Astrocyte of the spinal cord (primary cell): Measurements from ENCODE around the gene TLL1.

Source experiments
- DNase-seq: peaks from one replicate; pipeline ENCODE4 v3.0.0; 2011; ENCODE audit warnings: low read depth, low spot score
- H3K4me3 ChIP-seq: 2 replicates; pipeline ENCODE4 v1.5.1; 2011; ENCODE audit warnings: low read depth, mild to moderate bottlenecking, low read length, moderate library complexity
- in situ Hi-C: cut with HindIII; loops from 2 replicates; pipeline ENCODE4 v1.10.0; 2017; ENCODE audit warnings: low sequenced_read_pairs
- TF ChIP-seq, protein P1 (sequence below): IDR thresholded peaks from 2 replicates; pipeline ENCODE4 v1.5.1; 2012; ENCODE audit warnings: low read depth, mild to moderate bottlenecking, low read length, inconsistent platforms

Gene TLL1

DNA sequence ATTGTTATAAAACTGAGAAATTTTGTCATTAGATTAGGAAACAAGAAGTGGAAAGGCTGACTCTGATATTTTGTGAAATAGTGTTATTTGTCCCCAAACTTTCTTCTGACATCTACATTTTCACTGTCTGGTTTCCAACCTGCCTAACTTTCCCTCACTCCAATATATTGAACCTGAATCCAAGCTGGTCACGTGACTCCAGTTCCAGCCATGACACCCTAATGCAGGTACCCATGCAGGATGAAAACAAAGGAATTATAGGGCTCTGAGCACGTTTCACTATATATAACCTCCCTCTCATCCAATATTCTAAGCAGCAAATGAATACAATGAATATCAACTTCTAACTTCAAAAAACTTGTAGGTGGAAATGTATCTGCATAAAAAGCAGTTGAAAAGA is 231.6 kb downstream of the TLL1 start:
- no peak for DNase-seq
- no peak overlapping the region for H3K4me3 ChIP-seq
- in situ Hi-C loops: no loop called here
- TF ChIP-seq, protein P1, sequence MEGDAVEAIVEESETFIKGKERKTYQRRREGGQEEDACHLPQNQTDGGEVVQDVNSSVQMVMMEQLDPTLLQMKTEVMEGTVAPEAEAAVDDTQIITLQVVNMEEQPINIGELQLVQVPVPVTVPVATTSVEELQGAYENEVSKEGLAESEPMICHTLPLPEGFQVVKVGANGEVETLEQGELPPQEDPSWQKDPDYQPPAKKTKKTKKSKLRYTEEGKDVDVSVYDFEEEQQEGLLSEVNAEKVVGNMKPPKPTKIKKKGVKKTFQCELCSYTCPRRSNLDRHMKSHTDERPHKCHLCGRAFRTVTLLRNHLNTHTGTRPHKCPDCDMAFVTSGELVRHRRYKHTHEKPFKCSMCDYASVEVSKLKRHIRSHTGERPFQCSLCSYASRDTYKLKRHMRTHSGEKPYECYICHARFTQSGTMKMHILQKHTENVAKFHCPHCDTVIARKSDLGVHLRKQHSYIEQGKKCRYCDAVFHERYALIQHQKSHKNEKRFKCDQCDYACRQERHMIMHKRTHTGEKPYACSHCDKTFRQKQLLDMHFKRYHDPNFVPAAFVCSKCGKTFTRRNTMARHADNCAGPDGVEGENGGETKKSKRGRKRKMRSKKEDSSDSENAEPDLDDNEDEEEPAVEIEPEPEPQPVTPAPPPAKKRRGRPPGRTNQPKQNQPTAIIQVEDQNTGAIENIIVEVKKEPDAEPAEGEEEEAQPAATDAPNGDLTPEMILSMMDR: no peak

DNA sequence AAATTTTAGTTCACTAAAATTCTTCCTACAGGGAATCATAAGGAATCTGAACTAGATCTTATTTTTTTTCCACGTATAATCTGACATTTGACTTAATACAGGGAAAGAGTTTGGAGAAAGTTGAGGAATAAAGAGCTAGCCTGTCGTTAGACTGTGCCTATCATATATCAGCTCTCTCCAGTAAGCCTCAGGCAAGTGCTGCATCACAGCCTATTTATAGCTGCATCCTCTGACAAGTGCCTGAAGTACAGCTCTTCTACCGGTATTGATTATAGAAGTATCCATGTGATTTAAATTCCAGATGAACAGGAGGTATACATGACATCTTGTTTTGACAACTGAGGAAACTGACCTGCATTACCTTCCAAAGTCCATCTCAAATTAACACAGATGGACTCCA is 248.9 kb downstream of the TLL1 start:
- in situ Hi-C loops: no loop called here
- TF ChIP-seq, protein P1: no peak
- H3K4me3 ChIP-seq: no peak overlapping the region
- DNase-seq: no peak

DNA sequence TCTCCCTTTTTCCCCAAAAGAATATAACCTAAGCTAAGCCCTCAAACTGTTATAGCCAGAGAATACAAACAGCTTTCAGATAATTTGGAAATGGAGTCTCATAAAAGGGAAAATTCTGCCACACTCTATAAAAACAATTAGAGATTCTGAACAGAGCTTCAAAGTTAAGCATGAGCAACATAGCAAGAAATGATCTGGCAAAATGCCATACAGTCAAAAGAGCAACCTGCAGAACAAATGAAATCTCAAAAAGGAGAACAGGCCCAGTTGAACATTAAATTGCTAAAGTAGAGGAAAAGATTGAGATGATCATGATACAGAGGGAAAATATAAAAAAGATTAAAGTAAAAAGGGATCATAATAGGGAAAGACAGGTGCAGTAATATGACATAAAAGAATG is 250.5 kb downstream of the TLL1 start:
- in situ Hi-C loops: no loop called here
- TF ChIP-seq, protein P1: no peak

DNA sequence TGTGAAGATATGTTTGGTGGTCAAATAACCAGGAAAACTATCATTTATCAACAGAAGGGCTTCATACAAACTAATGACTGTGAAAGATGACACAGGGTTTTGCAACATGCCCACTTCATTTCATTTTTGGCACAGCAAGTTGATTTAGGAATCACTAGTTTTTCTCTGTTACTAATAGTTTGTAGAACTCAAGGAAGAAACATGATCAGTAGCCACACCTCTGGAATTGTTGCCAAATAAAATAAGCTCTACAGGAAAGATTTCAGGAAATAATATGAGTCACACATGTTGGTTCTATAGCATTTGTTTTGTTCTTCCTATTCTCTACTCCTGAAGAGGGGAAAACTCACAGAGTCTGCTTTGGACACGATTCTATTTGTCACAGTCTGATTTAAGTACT is 255.4 kb downstream of the TLL1 start:
- in situ Hi-C loops: no loop called here
- DNase-seq: peak; percentile 76
- TF ChIP-seq, protein P1: no peak
- H3K4me3 ChIP-seq: no peak overlapping the region

More for the DNA sequence above, 250.5 kb downstream of the TLL1 start:
- no peak for DNase-seq
- H3K4me3 ChIP-seq: no peak overlapping the region

DNA sequence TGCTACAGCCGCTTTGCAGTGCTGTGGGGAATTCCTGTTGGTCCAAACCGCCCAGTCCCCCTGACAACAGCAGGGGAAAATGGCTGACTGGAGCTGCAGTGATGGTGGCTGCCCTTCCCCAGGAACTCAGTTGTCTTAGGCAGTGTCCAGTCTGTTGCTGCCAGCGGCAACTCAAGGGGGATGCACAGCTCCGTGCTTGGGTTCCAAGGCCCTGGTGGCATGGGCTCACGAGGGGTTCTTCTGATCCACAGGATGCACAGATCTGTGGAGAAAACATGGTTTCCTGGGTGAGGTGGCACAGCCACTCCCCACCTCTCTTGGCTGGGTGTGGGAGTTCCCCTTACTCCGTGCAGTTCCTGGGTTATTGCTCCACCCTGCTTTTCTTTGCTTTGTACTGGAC is 261.2 kb downstream of the TLL1 start:
- in situ Hi-C loops: no loop called here

DNA sequence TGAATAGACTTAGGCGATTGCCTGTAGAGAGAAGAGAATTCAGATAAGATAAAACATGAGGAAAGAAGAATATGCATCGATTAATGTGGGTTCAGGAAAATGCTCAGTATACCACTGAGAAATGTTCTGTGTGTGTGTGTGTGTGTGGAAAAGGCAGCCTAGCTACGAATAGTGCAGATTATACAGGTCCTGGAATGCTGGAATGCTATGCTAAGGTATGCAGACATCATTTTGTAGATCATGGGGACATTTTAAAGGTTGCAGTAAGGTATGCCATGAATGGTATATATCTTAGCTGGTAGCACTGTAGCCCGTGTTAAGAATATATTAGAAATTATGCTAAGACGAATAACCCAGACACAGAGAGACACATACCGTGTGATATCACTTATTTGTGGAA is 267.9 kb downstream of the TLL1 start:
- in situ Hi-C loops: no loop called here
- no peak overlapping the region for H3K4me3 ChIP-seq
- TF ChIP-seq, protein P1: no peak
- no peak for DNase-seq

More for the DNA sequence above, 261.2 kb downstream of the TLL1 start:
- no peak for DNase-seq
- TF ChIP-seq, protein P1: no peak
- no peak overlapping the region for H3K4me3 ChIP-seq

DNA sequence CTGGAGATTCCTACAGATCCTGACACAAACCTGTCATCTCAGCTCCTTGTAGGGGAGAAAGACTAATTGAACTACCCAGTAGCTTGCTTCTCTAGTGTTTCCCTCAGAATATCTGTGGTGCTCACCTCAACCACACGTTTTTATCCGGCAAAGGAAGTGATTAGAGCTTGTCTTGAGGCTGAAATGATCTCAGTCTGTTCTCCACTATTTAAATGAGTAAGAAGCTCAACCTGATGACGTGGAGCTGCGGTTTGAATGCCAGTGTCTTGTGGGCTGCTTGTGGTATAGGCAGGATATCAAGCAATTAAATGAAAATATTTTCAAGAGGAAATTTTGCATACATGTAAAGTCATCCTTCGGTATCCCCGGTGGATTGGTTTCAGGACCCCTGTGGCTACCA is 270.2 kb downstream of the TLL1 start:
- in situ Hi-C loops: no loop called here
- DNase-seq: peak; percentile 42
- TF ChIP-seq, protein P1: no peak
- no peak overlapping the region for H3K4me3 ChIP-seq
